NCI-H1417 treated with DMSO at 0.1 percent for 48 hours (cell line): ENCODE results near the gene TNPO1.

Experiments
- DNase-seq: peaks from one replicate; lab custom pipeline; 2025; lab: John Stamatoyannopoulos, UW

TNPO1 gene

DNA sequence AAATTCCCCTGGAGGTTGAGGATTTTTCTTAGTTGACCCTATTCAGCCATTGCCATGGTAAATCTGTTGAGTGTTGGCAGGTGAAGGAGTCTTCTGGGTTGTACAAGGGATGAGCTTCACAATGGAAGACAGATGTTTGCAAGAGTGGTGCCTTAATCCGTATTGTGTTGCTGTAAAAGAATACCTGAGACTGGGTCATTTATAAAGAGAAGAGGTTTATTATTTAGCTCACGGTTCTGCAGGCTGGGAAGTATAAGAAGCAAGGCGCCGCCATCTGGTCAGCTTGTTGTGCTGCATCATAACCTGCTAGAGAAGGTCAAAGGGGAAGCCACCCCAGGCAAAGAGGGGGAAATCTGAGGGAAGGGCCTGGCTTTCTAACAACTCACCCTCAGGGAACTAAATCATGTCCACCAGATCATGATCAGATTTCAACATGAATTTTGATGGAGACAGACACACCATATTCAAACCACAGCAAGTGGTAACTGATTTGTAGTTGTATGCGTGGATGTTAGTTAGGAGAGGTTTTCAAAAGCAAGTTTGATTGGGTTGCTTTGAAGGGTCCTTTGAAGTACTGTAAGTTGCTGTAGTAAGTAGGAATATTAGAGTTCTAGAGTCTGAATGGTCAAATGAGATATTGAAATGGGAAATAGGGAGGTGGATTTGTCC, 2.5 kb downstream of the TNPO1 start:
- no peak for DNase-seq

DNA sequence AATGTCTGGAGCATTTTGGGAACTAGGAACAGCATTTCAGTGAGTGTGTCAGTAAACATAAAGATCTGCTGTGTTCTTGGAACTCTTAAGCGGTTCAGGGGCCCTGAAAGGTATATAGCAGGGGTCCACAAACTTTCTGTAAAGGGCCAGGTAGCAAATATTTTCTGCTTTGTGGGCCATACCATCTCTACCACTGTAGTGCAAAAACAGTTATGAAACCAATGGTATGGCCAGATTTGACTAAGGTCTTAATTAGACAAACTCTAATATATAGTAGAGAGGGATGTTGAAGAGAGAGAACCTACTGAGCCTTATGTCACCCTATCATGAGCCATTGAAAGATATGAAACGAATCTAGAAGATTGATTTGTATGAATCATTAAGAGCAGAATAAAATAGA, 5.3 kb downstream of the TNPO1 start:
- DNase-seq, result no peak

DNA sequence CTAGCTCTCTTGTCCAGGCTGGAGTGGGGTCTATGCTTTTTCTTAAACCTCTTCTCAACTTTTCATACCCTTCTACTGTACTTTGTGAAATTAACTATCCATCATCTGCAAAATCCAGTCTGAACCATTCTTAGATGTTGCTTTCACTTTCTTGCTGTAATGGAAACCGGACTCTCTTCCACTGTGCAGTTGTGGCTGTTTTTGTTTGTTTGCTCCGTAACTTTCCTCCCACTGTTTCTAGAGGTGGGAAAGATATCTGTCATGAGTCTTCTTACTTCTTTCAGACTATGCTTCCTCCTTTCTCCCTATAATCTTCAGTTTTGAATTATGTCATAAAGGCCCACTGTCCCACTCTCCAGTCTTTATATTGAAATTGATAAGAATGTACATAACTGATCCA, 6.5 kb downstream of the TNPO1 start:
- DNase-seq, result no peak

DNA sequence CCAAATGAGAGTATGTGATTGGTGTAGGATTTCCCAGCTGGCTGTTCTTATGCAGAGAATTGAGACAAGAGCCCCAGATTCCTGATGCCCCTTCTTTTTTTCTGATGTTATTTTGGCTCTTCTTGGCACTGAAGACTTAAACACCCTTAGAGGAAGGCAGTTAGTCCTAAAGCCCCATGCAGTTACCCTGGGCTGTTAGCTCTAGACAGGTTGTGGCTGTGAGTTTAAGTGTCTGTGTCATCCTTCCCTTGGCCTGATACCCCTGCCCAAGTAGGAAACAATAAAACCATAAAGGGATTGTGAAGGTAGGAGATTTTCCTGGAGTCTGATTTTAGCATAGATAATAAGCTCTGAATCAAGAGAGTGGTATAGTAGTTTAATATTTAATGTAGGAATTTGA, 13.2 kb downstream of the TNPO1 start:
- DNase-seq, result no peak

DNA sequence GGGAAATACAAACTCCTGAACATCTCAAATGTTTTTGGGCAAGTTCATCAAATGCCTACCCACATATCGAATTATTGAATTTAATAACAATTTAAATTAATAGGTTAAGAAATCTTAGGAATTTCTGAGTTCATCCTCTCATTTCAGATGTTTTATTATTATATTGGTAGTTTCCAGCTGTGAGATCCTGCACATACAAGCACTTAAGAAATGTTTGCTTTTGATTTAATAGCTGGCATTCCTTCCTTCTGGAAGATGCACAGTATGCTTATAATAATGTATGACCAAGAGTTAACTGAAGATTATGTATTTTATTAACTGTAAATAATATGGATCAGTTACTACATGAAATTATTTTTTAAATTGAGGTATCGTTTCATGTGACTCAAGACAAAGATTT, 13.9 kb downstream of the TNPO1 start:
- DNase-seq, result no peak

DNA sequence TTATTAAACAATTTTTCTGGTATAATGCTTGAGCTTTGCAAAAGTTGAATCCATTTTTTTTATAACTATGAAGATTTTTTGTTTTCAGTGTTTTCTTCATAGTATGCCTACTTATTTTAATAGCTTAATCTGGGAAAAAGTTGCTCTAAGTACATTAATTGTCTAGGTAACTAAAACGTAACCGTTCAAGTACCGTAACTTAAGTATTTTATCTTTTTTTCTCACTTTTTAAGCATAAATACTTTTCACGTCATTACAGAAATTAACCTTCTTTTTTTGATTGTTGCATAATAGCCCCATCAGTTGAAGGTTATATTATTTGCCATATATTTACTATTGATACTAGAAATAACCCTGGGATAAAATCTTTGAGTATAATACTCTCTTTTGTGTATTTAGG, 15.2 kb downstream of the TNPO1 start:
- no peak for DNase-seq

DNA sequence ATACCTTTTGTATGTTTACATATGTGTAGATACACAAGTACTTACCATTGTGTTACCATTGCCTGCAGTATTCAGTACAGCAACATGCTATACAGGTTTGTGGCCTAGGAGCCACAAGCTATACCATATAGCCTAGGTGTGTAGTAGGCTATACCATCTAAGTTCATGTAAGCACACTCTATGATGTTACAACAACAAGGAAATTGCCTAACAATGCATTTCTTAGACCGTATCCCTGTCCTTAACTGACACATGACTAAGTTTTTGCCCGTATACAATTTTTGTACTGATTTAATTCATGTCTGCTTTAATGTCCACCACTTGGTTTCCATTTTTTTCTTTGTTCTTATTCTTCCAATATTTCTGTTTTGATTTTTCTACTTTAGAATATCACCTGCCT, 18.5 kb downstream of the TNPO1 start:
- no peak for DNase-seq

DNA sequence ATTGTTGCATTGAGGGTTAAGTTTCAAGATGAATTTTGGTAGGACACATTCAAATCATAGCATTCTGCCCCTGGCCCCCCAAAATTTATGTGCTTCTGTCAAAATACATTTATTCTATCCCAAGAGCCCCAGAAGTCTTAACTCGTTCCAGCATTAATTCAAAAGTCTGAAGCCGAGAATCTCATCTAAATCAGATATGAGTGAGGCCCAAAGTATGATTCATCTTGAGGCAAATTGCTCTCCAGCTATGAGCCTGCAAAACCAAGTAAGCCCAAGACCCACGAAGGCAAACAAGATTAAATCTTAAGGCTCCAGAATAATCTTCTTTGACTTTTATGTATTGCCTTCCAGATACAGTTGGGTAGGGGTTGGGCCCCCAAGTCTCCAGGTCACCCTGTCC, 19.2 kb downstream of the TNPO1 start:
- no peak for DNase-seq

DNA sequence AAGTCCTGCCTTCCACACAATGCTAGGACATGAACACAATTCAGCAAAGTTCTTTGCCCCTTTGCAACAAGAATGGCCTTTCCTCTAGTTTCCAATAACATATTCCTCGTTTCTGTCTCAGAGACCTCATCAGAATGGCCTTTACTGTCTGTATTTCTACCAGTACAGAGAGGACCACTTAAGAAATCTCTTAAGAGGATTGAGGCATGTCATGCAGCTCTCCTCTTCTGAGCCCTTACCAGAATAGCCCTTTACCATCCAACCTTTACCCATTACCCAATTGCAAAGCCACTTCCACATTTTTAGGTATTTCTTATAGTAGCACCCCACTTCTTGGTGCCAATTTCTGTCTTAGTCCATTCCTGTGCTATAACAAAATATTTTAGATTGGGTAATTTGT, 20.3 kb downstream of the TNPO1 start:
- no peak for DNase-seq

DNA sequence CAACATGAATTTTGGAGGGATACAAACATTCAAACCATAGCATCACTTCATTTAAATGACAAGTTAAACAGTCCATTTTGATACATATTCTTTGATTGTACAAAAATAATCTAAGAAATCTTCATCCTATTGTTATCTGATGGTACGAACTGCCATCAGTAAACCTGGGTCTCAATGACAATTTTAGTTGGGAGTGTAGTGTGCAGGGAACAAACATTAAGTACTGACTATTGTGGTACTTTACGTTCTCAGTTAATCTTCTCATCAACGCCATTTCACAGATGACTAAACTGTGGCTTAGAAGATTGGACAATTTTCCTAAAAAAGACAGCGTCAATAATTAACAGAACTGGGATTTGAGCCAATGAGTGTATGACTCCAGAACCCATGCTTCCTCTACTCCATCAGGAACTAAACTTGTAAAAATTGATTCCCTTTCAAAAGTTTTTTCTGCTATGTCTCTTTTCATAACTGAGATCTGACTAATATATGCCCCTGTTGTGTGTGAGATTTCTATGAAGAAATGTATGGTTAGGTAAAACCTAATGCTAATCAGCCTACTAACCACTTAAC, 21.1 kb downstream of the TNPO1 start:
- DNase-seq, result no peak

DNA sequence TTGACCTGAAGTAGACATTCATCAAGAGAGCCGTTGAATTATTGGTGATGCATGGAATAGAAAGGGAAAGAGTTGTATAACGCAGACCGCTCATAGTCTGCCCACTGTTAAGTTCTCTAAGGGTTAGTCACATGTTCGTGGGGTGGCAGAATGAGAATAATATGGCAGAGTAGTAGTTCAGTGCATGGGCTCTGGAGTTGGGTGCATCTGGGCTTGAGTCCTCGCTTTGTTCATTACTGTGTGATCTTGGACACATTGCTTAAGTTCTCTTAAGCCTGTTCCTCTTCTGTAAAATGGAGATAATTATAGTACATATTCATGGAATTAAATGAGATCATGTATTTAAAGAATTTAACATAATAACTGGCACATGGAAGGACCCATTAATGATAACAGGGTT, 23.6 kb downstream of the TNPO1 start:
- no peak for DNase-seq

DNA sequence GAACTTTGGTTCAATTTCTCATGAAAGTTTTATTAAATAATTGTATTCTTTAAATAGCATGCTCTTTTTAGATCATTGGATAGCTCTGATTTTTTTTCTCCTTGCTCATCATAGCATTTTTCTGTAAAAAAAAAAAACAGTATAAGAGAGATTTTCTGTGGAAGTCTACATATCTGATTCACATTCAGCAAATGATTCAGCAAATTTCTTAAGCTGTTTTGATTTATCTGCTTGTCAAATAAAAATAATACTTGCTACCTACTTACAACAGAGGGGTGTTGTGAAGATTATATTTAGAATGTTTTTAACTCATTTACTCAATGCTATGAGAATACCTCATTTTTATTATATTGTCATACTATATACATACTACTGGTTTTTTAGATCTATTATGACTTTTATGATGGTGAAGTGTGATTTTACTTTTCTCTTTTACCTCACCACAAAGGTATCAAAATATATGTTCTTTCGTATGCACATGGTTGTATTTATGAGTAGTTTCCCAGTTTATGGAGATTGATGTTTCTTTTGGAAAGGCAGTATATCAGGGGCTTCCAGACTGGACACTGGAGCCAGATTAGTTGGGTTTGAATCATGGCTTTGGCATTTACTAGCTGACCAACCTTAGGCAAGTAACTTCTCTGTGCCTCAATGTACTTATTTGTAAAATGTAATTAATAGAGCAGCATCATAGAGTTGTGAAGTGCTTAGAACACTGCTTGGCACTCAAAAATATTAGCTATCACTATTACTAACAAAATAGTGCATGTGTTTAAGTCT, 25.5 kb downstream of the TNPO1 start:
- no peak for DNase-seq

DNA sequence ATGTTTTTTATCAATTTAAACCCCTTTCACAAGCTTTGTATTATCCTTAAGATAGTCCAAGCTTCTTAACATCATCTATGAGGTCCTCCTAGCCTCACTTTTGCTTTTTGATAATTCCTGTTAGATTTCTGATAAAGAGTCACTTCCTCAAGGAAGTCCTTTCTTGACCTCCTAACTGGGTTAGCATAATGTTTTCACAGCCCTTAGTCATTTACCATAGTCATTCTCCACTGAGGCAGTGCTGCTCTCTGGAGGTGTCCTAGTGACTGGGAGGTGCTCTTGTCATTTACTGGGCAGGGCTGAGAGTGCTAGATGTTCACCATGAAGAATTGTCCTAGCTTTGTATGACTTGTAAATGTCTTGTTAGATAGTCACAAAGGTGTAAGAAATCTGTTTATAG, 26.4 kb downstream of the TNPO1 start:
- DNase-seq, result no peak

DNA sequence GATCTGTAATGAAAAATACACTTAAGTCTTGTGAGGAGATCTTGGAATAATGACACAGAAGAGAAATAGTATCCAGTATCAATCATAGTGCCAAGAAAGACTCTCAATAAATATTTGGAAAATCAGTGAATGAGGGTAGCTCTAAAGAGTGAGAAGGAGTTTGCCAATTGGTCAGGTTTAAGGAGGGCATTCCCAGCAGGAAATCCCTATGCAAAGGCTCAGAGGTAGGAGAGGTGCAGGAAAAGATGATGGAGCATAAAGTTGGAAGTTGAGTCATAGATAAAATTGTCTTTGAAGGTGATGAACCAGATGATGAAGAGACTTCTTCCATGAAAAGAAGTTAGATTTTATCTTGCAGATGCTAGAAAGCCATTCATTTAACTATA, 27.8 kb downstream of the TNPO1 start:
- no peak for DNase-seq

DNA sequence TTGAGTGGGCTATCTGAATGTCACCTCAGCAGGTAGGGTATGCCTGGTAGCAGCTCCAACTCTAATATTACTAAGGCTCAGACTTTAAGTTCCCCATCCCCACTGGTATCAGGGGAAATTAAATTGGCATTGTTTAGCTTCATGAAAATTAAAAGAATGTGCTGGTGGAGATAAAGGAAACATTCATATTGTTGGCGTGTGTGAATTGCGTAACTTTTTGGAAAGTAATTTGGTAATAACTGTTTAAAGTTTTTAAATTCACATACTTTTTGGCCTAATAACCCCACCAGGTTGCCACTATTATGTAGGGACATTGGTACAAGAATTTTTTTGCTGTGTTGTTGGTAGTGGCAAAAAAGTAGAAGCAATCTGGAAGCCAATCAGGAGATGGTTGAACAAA, 29.4 kb downstream of the TNPO1 start:
- no peak for DNase-seq

DNA sequence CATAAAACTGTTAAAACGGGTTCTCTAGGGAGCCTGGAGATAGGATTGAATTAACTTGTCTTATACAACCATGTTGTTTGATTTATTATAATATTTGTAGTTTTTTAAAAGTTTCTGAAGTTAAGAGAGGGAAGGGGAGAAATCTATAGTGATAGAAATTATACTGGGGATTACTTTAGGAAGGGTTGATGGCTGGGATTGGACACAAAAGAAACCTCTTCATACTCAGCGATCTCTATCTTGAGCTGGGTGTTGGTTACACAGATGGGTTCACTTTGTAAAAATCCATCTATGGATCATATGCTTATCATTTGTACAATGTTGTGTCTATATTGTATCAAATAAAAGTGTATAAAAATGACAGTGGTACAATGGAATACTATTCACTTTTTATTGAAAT, 30.0 kb downstream of the TNPO1 start:
- no peak for DNase-seq

DNA sequence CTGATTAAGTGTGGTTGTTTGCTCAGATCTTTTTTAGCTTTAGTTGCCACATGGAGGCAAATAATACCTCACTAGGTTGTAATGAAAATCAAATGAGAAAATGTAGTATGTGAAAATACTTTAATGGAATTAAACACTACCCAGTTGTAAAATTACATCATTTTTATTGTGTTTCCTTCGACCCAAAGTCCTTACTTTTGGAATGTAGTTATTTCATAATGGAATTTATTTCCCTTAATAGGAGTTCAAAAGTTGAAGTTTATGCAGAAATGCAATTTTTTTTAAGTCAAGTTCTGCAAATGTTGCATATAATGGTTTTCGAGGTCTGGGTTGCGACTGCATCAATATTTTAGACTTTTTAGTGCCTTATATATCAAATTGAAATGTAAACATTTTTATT, 31.0 kb downstream of the TNPO1 start:
- DNase-seq, result no peak

DNA sequence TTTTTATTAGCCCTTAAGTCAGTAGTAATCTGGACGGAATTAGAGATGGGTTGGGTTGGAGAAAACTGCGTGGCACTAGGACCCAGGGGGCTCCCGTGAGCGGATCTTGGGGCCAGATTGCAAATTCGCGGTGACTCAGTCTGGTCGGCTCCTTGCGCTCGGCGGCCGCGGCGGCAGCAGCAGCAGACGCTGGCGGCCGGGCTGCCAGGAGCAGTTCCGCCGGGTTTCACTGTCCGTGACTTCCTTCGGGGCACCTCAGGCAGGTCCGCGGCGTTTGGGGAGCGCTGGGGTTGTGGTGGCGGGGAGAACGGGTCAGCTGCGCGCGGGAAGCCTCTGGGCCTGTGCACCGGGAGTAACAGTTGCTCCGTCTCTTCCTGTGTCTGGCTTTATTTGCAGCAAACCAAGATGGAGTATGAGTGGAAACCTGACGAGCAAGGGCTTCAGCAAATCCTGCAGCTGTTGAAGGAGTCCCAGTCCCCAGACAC, 31.6 kb downstream of the TNPO1 start:
- peak; percentile 46 for DNase-seq

DNA sequence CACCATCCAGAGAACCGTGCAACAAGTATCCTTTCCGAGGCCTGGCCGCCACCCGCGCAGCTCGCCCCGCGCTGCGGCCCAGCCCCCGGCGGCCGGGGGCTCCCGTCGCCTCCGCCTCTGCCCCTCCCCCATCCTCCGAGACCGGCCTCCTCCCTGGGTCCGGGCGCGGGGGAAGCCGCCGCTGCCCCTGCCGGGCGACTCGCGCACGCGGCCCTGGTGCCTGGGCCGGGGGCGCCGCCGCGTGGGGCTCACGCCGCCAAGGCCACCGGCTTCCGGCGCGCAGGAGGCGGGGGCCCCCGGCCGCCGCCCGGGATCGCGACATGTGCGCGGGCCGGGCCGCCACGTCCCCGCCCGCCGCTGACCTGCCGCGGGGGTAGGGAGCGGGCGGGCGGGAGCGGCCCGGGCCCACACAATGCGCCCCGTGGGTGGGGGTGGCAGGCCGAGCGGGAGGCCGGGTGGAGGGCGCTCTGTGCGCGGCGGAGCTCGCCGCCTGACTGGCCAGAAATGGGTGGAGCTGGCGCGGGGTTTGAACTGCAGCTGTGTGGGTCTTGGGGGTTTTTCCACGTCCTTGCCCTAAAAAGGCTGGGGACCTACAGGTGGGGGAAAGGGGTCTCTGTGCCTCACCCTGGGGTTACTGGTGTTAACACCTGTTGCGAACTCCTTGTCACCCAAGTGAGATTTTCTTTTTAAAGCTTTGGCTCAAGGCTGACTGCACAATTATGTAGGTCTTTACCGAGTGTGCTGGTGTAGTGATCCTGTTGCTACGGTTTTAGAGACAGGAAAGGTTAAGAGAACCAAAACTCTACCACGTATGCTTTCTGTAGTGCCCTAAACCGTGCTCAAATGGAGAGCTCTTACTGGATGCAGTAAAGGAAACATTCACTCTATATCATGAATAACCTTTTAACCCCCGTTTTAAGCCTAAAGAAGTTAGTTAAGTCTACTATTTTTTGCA, 32.3 kb downstream of the TNPO1 start:
- DNase-seq, result no peak

DNA sequence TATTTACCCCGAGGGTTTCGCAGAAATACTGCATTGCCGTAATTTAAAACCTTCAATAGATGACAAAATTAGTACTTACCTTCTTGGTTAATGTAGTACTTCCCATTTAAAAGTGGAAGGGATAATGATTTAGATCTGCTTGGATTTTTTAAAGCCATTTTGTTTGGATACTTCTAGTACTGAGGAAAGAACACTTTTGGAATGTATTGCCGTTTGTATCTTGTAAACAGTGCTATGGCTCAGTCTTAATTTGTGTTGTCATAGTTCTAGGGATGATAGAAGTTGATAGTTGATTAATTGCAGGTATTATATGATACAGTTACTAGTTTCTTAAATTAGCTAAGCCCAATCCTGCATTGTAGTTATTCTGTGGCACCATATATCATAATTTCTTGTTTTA, 33.1 kb downstream of the TNPO1 start:
- DNase-seq, result no peak

DNA sequence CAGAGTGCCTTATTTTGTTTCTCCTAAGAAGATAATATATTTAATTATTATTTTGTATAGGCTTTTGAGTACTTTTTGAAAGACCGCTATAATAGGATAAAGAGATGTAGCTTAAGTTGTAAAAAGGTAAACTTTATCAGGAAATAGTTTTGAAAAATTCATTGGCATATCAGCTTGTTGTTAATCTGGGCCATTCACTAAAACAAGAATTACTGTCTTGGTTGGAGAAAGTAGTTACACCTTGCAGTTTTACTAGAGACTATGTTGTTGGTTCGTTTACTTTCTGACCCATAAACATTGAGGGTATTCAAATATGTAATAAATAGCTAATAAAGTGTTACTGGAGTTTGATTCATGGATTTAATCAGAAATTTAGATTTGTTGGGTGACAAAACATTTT, 33.7 kb downstream of the TNPO1 start:
- no peak for DNase-seq

DNA sequence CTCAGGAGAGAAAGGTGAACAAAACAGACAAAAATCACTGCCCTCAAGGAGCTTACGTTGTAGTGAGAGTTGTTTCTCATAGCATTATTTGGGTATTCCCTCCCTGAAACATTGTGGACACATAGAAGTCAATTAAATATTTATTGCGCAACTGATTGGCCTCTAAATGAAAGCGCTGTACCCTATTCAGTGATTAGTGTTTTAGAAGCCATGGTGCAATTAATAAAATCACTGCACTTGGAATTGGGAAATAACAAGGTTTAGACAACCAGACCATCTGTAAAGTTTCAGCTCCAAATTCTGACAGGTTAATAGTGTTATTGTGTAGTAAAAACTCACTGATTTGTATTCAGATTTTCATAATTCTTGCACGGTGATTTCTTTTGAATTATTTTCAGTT, 35.9 kb downstream of the TNPO1 start:
- DNase-seq, result no peak
